NCI-H748 (cell line): ENCODE measurements around the gene PTPRM.
A peak's percentile ranks its signal among the peaks of the same experiment; 100 is the strongest.

Source experiments
- DNase-seq: peaks from one replicate; lab custom pipeline; 2025; ENCODE audit not compliant: unreplicated experiment; lab: John Stamatoyannopoulos, UW

Gene PTPRM

DNA sequence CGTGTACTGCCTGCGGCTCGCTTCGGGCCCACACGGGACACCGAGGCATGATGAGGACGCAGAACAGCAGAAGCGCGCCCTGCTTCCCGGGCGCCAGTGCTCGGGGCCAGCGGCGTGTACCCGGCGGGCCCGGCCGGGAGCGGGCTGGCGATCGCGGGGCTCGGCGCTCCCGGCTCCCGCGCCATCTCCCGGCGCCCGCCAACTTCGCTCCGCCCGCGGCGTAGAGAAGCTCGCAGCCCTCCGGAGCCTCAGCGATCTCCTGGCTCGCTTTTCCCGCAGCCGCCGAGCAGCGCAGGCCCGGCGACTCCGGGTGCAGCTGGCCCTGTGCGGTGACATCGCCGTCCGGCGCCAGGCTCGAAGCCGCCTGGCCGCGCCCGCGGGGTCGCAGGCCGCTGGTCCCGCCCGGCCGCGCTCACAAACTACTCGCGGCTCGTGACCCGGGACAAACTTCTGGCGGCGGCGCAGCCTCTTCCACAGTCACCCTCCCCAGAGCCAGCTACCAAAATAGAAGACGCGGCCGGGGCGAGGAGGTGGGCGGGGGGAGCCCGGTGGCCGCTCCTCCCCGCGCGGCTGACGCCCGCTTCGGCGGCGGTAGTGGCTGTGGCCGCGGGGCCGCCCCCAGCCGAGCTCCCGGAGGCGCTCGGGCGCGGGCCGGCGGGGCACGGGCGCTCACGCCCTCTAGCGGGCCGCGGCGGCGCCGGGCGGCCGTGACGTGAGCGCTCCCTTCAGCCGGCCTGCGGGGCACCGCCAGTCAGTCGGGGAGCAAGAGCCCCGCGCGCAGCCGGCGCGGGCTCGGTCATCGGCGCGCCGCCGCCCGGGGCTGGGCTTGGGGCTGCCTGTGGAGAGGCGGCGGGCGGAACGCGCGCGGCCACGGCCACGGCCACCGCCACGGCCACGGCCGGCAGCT lies at the start of gene PTPRM:
Gene PTPRM (plus strand): TSS at position 750 of the 907 bp plus-strand sequence. CDS start 503 bp downstream, outside the sequence.
- peak; percentile 83 for DNase-seq

DNA sequence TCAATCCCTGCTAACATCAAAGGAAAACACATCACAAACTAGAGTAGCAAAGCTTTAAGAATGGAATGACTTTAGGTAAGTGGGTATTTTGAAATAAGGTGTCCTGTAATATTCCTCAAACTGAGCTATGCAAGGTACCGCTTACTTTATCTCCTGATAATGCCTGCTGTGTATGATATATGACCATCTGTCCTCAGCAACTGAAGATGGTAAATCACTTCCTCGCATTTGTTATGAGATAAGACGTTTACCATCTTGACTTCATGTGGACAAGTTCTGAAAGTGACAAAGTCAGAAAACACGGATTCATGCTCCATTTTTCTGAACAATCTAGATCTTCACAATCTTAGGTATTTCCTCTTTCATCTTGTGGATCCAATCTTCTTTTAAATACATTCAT lies 49.3 kb upstream of the PTPRM start:
- no peak for DNase-seq

DNA sequence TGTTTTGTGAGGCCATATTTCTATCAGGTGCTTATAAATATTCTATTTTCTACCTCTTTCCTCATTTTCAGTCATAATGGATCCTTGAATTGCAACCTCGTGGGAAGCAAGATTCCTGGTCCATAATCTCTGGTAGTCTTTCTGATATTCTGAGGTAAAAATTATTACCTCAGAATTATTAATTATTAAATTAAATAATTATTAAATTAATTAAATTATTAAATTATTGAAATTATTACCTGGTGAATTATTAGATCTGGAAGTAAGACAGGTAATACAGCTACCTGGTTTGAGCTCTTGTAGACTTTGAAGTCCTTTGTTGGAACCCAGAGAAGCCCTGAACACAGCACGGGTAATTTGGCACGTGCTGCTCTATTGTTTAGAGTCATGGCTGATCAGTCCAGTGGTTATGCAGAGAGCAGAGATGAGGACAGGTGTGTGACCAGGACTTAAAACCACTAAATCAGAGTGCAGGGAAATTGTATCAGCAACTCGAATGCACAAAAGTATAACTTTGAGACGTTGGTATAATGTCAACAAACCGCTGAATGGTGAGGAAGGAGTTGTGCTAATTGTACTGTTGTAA lies 46.8 kb upstream of the PTPRM start:
- DNase-seq, result peak; percentile 58

DNA sequence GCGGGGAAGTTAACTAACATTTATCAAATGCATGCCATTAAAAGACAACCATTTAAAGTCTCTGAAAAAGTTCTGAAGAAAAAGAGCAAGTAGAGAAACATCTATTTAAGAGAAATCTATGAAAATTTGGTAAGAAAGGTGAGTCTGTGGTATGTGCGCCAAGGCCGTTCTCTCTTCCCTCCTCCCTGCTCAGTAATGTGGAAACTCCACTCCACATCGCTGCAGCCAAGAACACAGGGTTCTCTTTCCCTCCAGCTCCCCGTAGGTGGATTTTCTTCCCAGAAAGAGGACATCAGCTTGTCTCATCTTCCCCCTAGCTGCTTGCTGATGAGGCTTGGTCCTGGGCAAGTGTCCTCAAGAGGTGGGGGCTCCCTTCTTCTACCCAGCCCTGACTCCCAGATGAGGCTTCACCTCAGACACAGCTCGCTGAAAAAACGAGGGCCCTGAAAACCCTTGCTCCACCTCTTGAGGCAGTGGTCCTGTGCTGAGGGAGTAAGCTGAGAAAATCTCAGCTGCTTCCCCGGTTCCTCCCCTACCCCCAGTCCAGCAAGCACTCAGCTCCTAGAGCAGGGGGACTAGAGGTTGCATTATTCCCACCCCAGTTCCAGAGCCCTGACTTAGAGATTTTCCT lies 45.8 kb upstream of the PTPRM start:
- no peak for DNase-seq

DNA sequence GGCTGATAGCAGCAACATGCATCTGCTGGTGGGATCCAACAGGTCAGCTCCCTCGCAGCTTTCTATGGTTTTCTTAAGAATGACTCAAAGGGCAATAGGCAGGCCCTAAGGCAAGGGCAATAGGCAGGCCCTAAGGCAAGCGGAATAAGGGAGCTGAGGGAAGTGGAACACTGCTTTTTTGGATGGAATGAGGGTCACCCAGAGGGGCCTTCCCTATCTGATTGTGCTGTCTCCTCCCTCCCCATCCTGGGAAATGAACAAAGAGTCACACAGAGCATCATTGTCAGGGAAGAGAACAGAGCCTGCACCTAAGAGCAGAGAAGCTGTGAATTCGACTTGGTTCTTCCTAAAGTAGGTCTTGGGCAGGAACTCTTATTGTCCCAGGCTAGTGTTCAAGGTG lies 43.3 kb upstream of the PTPRM start:
- no peak for DNase-seq

DNA sequence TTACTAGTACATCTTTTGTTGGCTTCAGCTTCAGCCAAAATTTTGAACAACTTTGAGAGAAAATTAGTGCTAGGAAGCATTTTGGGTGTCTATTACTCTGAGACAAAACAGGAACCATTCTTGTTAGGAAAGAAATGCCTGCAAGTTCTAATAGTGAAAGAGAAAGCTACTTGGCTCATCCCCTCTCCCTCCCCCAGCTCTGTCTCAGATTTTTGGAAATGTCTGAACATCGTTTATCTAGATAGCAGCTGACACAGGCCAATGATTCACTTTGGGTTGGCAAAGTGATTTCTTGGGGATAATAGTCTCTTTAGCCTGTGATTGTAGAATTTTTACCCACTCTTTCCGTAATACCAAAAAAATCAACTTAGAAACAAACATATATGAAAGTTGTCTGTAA lies 42.3 kb upstream of the PTPRM start:
- no peak for DNase-seq

DNA sequence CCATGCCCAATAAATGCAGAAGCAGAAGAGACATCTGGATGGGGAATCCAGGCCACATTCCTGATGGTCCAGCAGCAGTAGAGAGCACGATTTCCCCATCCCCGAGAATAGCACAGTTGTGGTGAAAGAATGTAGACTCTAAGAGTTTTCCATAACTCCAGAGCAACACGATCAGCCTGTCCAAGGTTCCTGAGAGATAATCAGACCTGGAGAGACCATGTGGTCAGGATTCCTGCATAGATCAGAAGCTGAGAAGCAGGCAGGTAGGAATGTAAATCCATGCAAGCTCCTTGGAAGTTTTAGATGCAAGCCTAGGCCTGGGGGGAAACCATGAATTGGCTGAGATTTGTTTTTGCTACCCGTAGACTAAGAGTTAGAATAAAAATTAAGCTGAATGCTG lies 34.2 kb upstream of the PTPRM start:
- DNase-seq, result no peak

DNA sequence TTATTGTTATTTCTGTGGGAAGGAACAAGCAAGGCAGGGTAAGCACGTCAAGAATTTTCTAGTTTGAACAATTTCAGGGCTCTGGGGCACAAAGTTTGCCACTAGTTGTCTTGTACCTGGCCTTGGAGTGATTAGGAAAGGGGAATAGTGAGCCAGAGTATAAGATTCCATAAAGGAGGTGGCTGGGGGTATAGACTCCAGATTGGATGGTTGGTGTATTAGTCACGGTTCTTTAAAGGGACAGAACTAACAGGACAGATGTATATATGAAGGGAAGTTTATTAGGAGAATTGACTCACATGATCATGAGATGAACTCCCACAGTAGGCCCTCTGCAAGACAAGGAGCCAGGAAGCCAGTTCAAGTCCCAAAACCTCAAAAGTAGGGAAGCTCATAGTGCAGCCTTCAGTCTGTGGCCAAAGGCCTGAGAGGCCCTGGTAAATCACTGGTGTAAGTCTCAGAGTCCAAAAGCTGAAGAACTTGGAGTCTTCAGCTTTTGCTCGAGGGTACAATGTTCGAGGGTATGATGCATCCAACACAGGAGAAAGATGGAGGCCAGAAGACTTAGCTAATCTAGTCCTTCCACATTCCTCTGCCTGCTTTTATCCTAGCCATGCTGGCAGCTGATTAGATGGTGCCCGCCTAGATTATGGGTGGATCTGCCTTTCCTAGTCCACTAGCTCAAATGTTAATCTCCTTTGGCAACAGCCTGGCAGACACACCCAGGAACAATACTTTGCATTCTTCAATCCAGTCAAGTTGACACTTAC lies 31.5 kb upstream of the PTPRM start:
- DNase-seq, result no peak

DNA sequence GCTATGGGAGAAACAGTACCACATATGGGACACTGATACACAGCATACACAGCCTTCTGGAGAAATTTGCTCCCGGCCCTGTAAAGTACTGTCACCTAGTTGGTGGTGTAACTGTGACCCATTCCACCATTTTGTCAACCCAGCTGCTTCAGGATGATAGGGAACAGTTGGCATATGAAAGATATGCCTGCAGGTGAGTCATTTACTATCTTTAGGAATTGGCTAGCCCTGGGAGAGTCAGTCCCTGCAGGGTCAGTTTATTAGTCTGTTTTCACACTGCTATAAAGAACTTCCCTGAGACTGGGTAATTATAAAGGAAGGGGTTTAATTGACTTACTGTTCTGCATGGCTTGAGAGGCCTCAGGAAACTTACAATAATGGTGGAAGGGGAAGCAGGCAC lies 30.0 kb upstream of the PTPRM start:
- DNase-seq, result no peak

DNA sequence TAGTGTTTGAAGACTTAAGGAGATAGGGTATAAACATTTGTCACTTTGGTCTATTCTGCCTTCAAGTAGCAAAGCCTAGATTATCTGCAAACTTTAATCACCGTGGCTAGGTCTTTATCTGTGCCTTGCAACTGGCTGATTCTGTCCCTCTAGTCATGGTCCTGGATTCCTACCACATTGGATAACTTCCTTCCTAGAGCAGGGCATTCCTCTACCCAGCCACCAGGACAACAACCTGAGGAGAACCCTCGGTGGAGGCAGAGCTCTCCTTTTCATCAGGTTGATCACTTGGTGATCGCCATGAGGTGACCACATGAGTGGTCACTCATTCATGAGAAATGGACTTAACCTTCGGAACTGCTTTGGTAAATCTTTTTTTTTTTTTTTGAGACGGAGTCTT lies 25.3 kb upstream of the PTPRM start:
- DNase-seq, result no peak

DNA sequence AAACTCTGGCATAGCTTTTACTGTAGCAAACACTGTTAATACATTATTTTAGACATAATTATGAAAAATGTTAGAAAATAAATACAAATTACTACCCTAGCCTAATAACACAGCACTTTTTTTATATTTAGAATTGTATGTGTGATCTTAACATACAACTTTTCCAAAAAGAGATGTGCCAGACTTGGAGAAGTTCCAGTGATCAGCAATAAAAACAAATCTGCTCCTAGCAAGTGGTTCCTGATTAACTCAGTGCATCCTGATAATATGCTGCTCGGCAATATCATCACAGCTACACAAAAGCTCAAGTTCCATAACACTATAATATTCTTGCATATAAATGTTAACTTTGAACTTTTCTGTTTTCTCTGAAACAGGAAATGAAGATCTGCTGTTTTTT lies 22.4 kb upstream of the PTPRM start:
- DNase-seq, result no peak

DNA sequence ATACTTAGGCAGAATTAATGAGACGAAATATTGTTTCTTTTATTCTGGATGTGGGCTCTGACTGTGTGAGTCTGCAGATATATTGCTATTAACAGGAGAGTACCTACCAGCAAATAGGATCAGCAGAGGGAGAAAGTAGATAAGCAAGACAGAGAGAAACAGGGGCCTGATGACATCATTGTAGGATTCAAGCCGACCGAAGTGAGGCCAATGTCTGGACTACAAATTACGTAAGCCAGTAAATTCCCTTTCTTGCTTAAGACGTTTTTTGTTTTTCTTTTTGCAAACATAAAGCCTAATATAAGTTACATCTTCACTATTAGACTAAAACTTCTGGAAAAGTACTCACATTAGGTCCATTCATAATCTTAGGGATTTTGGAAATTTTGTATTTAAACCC lies 21.4 kb upstream of the PTPRM start:
- no peak for DNase-seq

DNA sequence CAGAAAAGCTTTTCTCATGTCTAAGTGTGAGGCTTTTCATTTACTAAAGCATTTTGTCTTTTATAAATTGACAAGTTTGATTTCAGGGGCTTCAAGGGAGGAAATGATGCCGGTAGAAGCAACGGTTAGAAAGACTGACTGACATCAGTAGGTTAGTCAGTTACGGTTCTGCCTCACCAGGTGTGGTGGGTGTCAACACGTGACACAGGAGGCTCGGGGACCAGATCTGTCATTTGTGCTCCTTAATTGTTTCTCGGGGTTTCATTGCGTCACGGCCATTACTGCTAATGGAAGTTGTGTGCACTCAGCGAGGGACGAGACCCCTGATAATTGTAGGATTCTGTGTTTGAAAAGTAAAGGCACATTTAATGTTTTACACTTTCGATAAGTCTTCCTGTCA lies 18.9 kb upstream of the PTPRM start:
- DNase-seq, result no peak

DNA sequence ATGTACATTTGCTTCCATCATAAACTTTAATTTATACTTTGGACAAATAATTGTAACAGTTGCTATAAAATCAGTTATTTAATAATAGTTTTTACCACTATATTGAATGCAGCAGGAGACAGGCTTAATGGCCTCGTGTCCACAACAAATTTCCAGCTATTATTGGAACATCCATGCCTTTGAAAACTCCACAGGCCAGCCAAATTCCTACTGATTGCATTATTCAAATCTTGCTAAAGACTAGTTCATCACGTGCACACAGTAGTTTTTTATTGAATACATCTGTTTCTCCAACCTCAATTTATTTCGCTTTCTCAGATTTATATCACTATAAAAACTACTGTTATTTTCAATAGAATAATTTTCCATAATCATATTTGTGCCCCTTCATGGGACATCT lies 18.4 kb upstream of the PTPRM start:
- no peak for DNase-seq

DNA sequence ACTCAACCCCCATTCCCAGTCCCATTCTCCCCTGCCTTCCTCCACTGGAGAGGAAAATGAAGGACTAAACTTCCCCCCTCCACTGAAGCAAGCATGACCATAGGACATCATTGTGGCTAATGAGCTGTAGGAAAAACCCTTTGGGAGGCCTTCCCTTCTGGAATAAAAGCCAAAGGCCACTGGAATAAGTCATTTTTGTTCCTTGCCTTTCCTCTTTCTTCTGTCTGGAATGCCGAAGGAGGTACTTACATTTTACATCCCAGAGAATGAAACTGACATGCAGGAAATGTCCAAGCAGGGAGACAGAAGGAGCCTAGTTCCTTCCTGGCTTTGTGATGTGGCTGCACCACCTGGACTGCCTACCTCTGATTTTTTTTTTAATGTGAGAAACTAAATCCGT lies 9.1 kb upstream of the PTPRM start:
- DNase-seq, result no peak

DNA sequence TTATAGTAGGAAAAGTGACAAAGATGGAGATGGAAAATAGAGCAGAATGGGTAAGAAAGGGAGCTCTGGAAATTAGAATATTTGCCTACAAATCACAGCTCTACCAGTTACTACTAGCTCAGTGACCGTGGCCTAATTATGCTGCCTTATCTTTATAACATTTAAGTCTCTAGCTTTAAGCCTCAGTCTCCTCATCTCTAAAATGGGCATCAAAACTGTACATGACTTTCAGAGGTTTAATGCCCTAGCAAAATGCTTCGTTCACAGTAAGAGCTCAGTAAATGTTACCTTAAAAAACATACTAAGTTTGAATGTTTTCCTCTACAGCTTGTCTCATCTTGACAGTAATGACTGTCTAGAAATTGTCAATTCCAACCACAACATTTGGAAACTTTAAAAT lies 8.3 kb upstream of the PTPRM start:
- no peak for DNase-seq

DNA sequence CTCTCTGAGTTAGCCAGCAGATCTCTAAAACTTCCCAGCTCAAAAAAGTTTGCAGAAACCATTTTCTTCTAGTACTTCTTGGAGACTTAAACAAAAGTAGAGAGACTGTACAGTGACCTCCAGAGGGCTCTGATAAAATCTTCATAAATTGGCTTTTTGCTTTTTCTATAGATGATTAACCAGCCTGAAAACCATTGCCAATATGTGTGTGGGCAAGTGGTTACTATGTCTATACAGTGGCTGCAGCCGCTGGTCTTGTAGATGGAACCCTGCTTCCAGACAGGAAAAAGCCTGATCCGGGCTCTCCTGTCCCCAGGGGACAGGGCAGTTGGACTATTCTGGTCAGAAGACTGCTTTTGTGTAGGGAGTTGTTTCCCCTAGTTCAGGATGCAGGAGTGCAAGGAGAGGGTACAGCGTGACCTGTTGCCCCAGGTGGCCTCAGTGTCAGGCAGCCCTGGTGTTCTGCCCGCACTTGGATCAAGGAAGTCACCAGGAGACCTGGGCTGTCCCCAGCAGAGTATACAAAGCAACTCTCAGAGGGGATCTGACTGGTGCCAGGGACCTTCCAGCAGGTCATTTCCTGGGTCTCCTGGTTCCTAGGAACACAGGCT lies 7.3 kb upstream of the PTPRM start:
- no peak for DNase-seq

DNA sequence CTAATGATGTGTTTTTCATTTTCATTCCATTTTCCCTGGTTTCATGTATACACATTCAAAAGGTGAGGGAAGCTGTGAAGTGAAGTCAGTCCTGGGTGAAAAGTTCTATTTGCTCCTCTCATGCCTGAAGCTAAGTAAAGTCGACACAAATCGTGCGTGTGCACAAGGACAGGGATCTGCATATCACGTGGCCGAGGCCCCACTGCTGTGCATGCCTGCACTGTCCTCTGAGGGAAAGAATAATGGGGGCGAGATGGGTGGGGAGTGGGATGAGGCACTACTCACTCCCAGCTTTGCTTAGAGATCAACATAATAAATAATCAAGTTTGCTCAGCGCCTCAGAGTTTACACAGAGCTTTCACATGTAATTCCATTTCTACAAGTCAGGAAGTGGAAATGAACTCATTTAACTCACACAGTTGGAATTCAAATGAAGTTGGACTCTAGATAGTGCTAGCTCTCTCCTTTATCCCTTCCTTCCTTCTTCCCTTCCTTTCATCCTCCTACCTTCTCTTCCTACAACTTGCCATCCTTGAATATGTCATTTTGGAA lies 5.1 kb upstream of the PTPRM start:
- DNase-seq, result no peak

DNA sequence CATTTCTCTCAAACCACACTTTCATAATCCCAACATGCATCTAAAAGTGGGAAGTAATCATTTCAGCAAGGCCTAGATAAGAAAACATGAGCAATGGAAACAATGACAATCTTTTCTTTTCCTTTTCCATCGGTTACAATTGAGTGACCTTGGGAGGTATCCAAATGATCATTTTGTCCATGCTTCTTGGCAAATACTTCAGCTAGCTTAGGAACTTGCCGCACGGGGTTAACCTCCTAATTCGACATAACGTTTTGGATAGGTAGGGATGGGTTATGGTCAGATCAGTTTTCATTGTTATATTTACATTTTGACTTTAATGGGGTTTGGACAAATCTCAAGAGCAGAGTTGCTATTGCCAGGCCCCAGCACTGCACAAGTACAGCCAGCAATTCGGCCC lies 4.6 kb upstream of the PTPRM start:
- DNase-seq, result no peak

DNA sequence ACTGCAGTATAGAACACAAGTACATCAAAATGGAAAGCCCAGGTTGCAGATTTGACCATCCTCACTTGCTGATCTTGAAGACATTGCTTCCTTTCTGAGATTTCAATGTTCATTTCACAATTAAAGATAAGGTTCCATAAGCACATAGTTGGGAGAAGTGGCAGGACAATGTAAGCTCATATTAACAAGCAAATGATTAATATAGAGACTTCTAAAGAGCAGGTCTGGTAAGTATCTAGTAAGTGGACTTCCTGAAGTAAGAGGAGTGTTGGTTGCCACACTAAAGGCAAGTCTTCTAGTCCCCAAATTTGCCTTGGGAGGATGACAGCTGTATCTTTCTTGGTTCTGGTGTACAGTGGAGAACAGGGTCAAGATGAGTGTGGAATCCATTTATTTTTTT lies 1.4 kb upstream of the PTPRM start:
- no peak for DNase-seq

DNA sequence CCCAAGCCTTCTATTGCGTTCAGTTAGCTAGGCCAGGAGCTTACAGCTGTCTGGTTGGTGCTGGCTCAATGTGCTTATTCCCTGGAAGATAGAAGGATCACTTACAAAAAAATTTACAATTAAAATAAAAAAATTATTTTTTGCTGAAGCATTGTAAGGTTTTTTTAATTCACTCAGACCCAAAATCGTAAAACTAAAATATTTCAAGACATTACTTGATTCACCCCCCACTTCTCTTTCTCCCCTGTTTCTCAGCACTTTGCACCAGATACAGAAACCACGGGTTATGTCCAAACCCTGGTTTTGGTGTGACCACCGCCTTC lies 911 bp upstream of the PTPRM start:
- no peak for DNase-seq
